Panc1 (cell line): ENCODE data around the gene LIME1. TPM values are rescaled to one million over a fixed set of nuclear protein-coding genes. Genes with fewer than 3 reads are reported as not detected.

ENCODE experiments used
- ATAC-seq: fragments of 200-7000 bp; cut with Tn5 transposase; 2 replicates; pipeline ENCODE4 v1.9.1; 2020; ENCODE audit warnings: mild to moderate bottlenecking, moderate library complexity
- BruUV-seq: library from RNA; stranded (reverse); fragments of 400-500 nt; replicated peaks from 2 replicates; lab custom pipeline; 2021; lab: Mats Ljungman, UMichigan
- CTCF ChIA-PET: fragments of 300-600 bp; sonication (Branson Sonifier 250); formaldehyde crosslinking; loops from one replicate; lab custom pipeline; 2022; ENCODE audit warnings: antibody characterized with exemption; lab: Charles Lee
- POLR2A ChIA-PET: fragments of 300-600 bp; sonication (Branson Sonifier 250); formaldehyde crosslinking; loops from one replicate; lab custom pipeline; 2022; ENCODE audit warnings: antibody characterized with exemption; lab: Charles Lee
- DNase-seq: peaks from one replicate; pipeline ENCODE4 v3.0.0-alpha.2; 2010; ENCODE audit warnings: low read depth, low spot score
- H3K27ac ChIP-seq: 2 replicates; pipeline ENCODE4 v1.5.1; 2011; ENCODE audit warnings: mild to moderate bottlenecking, low read length, inconsistent platforms
- H3K27me3 ChIP-seq: fragments of 200-500 bp; sonication (Bioruptor generic); 2 replicates; pipeline ENCODE4 v1.6.0; 2014; ENCODE audit warnings: low read length, inconsistent platforms; ENCODE audit not compliant: control insufficient read depth, insufficient read depth
- H3K36me3 ChIP-seq: fragments of 200-500 bp; sonication (Bioruptor generic); 2 replicates; pipeline ENCODE4 v1.5.1; 2014; ENCODE audit warnings: inconsistent platforms, mild to moderate bottlenecking, low read length, moderate library complexity; ENCODE audit not compliant: control insufficient read depth, insufficient read depth
- H3K4me1 ChIP-seq: 2 replicates; pipeline ENCODE4 v1.5.1; 2011; ENCODE audit warnings: inconsistent platforms, mild to moderate bottlenecking, low read length, moderate library complexity; ENCODE audit not compliant: control insufficient read depth, insufficient read depth
- H3K4me3 ChIP-seq, 2 experiments: 2 replicates each; pipeline ENCODE4 v1.5.1; 2011 to 2012; ENCODE audit warnings: low read depth in 2 of 2, low read length in 2 of 2, mild to moderate bottlenecking in 2 of 2, inconsistent platforms in 1 of 2, moderate library complexity in 1 of 2
- H3K9me3 ChIP-seq: fragments of 200-500 bp; sonication (Bioruptor generic); 2 replicates; pipeline ENCODE4 v1.5.1; 2014; ENCODE audit warnings: low read depth, mild to moderate bottlenecking, inconsistent platforms, low read length, moderate library complexity; ENCODE audit not compliant: control insufficient read depth, insufficient read depth
- CTCF ChIP-seq: fragments of 450-650 bp; IDR thresholded peaks from 2 replicates; pipeline ENCODE4 v1.5.1; 2017; ENCODE audit warnings: mild to moderate bottlenecking
- POLR2AphosphoS5 ChIP-seq: IDR thresholded peaks from 2 replicates; pipeline ENCODE4 v1.6.1; 2012; ENCODE audit warnings: mild to moderate bottlenecking, low read depth, low read length, moderate library complexity
- SIN3A ChIP-seq: IDR thresholded peaks from 2 replicates; pipeline ENCODE4 v1.6.1; 2012; ENCODE audit warnings: low read depth, mild to moderate bottlenecking, low read length, moderate library complexity, borderline replicate concordance; ENCODE audit not compliant: insufficient read depth
- TCF7L2 ChIP-seq: IDR thresholded peaks from 2 replicates; pipeline ENCODE4 v1.6.1; 2011; ENCODE audit warnings: mild to moderate bottlenecking, low read depth, low read length, inconsistent platforms
- in situ Hi-C: cut with HindIII; loops from 2 replicates; pipeline ENCODE4 v1.10.0; 2016; ENCODE audit warnings: low sequenced_read_pairs, low pct_unique_long_range_greater_than_20kb
- intact Hi-C: fragments of 100-400 bp; cut with micrococcal nuclease; formaldehyde crosslinking; loops from one replicate; pipeline ENCODE4 v1.10.0; 2022; ENCODE audit not compliant: unreplicated experiment
- total RNA-seq: library from RNA; stranded (reverse); gene quantifications from one replicate; pipeline ENCODE4 v1.2.1, GENCODE V29; 2021; ENCODE audit not compliant: unreplicated experiment
- TF ChIP-seq, protein P1 (sequence below), 2 experiments: IDR thresholded peaks; 2 replicates each; pipeline ENCODE4 v1.6.1; 2011 to 2012; ENCODE audit warnings: low read depth in 2 of 2, control low read depth in 1 of 2, low read length in 1 of 2, mild to moderate bottlenecking in 1 of 2, moderate library complexity in 1 of 2; ENCODE audit not compliant: insufficient read depth in 1 of 2

LIME1 gene
- total RNA-seq, 1 experiment from 2014 or later = 15.2 TPM

DNA sequence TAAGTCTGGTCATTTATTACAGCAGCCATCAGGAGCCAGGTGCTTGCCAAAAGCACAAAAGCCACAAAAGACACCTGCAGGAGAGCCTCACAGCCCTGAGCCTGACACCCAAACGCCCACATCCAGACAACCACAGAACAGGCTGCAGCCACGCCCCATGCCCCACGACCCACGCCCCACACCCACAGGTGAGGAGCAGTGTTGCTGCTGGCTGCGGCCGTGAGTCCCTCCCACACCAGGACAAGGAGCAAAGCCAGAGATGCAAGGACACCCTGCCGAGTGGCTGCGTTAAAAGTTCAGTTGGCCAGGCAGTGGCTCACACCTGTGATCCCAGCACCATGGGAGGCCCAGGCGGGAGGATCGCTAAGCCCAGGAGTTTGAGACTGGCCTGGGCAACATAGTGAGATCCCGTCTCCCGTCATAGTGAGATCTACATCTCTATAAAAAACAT is 46.1 kb downstream of the LIME1 start:
- in situ Hi-C loops (no loop called here), intact Hi-C loops (no loop called here)
- TF ChIP-seq SIN3A = no peak
- TF ChIP-seq CTCF = no peak
- no peak for TF ChIP-seq POLR2AphosphoS5
- TF ChIP-seq, protein P1, sequence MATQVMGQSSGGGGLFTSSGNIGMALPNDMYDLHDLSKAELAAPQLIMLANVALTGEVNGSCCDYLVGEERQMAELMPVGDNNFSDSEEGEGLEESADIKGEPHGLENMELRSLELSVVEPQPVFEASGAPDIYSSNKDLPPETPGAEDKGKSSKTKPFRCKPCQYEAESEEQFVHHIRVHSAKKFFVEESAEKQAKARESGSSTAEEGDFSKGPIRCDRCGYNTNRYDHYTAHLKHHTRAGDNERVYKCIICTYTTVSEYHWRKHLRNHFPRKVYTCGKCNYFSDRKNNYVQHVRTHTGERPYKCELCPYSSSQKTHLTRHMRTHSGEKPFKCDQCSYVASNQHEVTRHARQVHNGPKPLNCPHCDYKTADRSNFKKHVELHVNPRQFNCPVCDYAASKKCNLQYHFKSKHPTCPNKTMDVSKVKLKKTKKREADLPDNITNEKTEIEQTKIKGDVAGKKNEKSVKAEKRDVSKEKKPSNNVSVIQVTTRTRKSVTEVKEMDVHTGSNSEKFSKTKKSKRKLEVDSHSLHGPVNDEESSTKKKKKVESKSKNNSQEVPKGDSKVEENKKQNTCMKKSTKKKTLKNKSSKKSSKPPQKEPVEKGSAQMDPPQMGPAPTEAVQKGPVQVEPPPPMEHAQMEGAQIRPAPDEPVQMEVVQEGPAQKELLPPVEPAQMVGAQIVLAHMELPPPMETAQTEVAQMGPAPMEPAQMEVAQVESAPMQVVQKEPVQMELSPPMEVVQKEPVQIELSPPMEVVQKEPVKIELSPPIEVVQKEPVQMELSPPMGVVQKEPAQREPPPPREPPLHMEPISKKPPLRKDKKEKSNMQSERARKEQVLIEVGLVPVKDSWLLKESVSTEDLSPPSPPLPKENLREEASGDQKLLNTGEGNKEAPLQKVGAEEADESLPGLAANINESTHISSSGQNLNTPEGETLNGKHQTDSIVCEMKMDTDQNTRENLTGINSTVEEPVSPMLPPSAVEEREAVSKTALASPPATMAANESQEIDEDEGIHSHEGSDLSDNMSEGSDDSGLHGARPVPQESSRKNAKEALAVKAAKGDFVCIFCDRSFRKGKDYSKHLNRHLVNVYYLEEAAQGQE (IDR thresholded peaks at IDR 0.05; ENCODE audit: insufficient read depth in 1 of 2, low read depth in 2 of 2, low read length in 1 of 2) = no peak
- no peak for TF ChIP-seq TCF7L2
- CTCF ChIA-PET = no interaction called here
- no peaks in the 10 kb centered on the region for H3K9me3 ChIP-seq
- ATAC-seq = no peak
- no peak overlapping the region for H3K4me3 ChIP-seq
- no peaks in the 10 kb centered on the region for H3K27me3 ChIP-seq
- POLR2A ChIA-PET = interaction anchor here (0.6 to 0.7 kb wide), 2 partner anchors 88 to 216 kb away, joined by 3 to 10 read pairs; no protein-coding TSS in a partner anchor
- no peaks in the 10 kb centered on the region; the same call in 1 of the 2 replicates for H3K4me1 ChIP-seq
- H3K36me3 ChIP-seq = no peaks in the 10 kb centered on the region
- H3K27ac ChIP-seq = no peak overlapping the region
- BruUV-seq = no TSS peak
- DNase-seq = no peak

DNA sequence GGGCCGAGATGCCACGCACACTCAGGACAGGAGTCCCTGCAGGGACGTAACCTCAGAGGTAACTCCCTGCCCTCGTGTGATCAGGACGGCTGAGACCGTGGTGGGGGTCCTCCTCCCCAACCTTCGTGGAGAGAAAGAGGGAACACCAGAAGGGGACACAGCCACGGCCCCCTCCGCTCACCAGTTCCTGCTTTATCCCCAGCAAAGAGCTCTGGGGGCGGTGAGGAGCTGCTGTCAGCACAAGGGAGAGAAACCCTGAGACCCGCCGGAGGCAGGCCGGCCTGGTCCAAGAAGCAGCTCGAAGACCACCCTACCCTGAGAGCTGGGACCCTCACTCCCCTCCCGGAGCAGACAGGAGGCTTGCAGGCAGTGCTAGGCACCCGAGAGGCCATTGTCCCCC is 47.5 kb downstream of the LIME1 start:
- Histone ChIP-seq H3K4me1 (no peaks in the 10 kb centered on the region), H3K36me3 (no peaks in the 10 kb centered on the region), H3K27ac (no peak overlapping the region), H3K27me3 (no peaks in the 10 kb centered on the region), H3K4me3 (no peak overlapping the region), H3K9me3 (no peaks in the 10 kb centered on the region)
- no peak for ATAC-seq
- ChIA-PET POLR2A (no interaction called here), CTCF (interaction anchor here (0.6 kb wide), 1 partner anchor 187 kb away, joined by 15 read pairs; no protein-coding TSS in a partner anchor)
- no peak for DNase-seq
- intact Hi-C loops = no loop called here
- TF ChIP-seq CTCF (no peak), SIN3A (no peak), POLR2AphosphoS5 (no peak), TCF7L2 (no peak)
- TF ChIP-seq, protein P1 (IDR thresholded peaks at IDR 0.05; ENCODE audit: insufficient read depth in 1 of 2, low read depth in 2 of 2, low read length in 1 of 2) = no peak
- in situ Hi-C loops = no loop called here
- no TSS peak for BruUV-seq
